SK-N-SH treated with all-trans-retinoic acid at 6 μM for 48 hours (cell line): ENCODE data around the gene ACSL1.

Experiments used
- ATAC-seq: fragments of 200-7000 bp; cut with Tn5 transposase; 3 replicates; pipeline ENCODE4 v1.9.1; 2020; ENCODE audit warnings: mild to moderate bottlenecking, moderate library complexity
- ARNTL ChIP-seq: fragments of 450-650 bp; formaldehyde crosslinking; IDR thresholded peaks from 2 replicates; pipeline ENCODE4 v1.5.0; 2020; ENCODE audit warnings: low read depth, mild to moderate bottlenecking, moderate library complexity, borderline replicate concordance
- RARB ChIP-seq: fragments of 250-450 bp; sonication (Bioruptor Pico); IDR thresholded peaks from 2 replicates; pipeline ENCODE4 v1.8.0; 2021; ENCODE audit warnings: mild to moderate bottlenecking, moderate library complexity
- SNAI2 ChIP-seq: fragments of 250-450 bp; sonication (Bioruptor Pico); IDR thresholded peaks from 2 replicates; pipeline ENCODE4 v1.5.0; 2020; ENCODE audit warnings: mild to moderate bottlenecking, moderate library complexity
- TCF4 ChIP-seq: fragments of 250-450 bp; sonication (Bioruptor Pico); IDR thresholded peaks from 2 replicates; pipeline ENCODE4 v1.8.0; 2021; ENCODE audit warnings: mild to moderate bottlenecking, moderate library complexity, borderline replicate concordance
- ZNF565 ChIP-seq: fragments of 450-650 bp; formaldehyde crosslinking; conservative IDR thresholded peaks from 2 replicates; pipeline ENCODE4 v1.5.0; 2020; ENCODE audit warnings: low read depth, mild to moderate bottlenecking, moderate library complexity
- TF ChIP-seq, protein P1 (sequence below): fragments of 250-450 bp; sonication (Bioruptor Pico); IDR thresholded peaks from 2 replicates; pipeline ENCODE4 v1.5.1; 2020; ENCODE audit warnings: low read depth, mild to moderate bottlenecking, moderate library complexity

The ACSL1 gene

DNA sequence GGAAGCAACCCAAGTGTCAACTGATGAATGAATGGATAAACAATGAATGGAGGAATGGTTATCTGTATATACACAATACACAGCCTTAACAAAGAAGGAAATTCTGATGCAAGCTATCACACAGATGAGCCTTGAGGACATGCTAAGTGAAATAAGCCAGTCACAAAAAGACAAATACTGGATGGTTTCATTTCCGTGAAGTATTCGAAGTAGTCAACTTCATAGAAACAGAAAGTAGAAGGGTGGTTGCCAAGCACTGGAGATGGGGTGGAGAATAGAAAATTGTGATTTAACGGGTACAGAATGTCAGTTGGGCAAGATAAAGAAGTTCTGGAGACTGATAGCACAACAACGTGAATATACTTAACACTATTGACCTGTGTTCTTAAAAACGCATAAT lies 120.1 kb downstream of the ACSL1 start:
- ATAC-seq = no peak
- TF ChIP-seq, protein P1, sequence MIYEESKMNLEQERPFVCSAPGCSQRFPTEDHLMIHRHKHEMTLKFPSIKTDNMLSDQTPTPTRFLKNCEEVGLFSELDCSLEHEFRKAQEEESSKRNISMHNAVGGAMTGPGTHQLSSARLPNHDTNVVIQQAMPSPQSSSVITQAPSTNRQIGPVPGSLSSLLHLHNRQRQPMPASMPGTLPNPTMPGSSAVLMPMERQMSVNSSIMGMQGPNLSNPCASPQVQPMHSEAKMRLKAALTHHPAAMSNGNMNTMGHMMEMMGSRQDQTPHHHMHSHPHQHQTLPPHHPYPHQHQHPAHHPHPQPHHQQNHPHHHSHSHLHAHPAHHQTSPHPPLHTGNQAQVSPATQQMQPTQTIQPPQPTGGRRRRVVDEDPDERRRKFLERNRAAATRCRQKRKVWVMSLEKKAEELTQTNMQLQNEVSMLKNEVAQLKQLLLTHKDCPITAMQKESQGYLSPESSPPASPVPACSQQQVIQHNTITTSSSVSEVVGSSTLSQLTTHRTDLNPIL (CRISPR knock-in tag) = no peak
- TF ChIP-seq ZNF565 (CRISPR knock-in tag) = no peak
- no peak for TF ChIP-seq TCF4 (CRISPR knock-in tag)
- TF ChIP-seq SNAI2 (CRISPR knock-in tag) = no peak
- TF ChIP-seq RARB = no peak
- no peak for TF ChIP-seq ARNTL (CRISPR knock-in tag)
